GM19468 (cell line): ENCODE measurements around the gene HIVEP2.
A peak's percentile ranks its signal among the peaks of the same experiment; 100 is the strongest.

Source experiments
- ATAC-seq: cut with Tn5 transposase; IDR thresholded peaks from one replicate; pipeline ENCODE4 v1.9.1; 2021; ENCODE audit warnings: mild to moderate bottlenecking, moderate library complexity, moderate number of reproducible peaks; ENCODE audit not compliant: unreplicated experiment; ENCODE audit errors: extremely low read depth

Gene HIVEP2

DNA sequence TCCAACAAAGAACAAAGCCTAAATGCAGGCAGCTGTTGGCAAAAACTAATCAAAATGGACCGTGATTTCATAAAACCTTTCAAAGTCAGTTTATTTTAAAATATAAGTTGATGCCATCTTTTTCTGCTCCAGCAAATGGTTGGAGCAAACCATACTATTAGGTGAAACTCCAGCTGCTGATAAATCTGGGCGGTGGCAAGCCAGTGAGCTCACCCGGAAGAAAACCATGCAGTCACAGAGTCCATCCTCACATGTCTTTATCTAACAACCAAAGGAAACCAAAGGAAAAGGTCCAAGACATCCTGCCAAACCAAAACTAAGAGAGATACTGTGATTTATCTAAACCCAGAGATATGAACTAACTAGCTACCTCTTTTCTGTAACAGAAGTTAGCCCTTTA, 72.6 kb downstream of the HIVEP2 start:
- ATAC-seq: no peak

DNA sequence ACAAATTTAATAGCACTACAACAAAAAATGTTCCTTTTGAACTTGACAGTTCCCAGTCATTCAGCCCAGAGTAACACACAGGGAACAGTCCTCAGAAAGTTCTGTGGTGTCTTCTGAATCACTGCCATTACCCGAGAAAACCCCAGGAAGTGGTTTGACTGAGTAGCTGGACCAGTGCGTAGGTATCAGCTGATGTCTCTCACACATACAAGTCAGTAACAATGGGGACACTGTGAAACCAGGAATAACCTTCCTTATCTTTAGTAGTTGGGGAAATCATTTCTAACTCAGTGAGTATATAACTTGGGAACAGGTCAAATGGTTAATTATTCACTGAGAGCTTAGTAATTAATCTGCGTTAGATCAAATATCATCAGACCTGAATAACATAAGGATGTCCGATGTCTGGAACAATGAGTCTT, 73.1 kb downstream of the HIVEP2 start:
- peak; percentile 57 for ATAC-seq

- ATAC-seq: no peak
These were observed 74.1 kb downstream of the HIVEP2 start for GRCh38 chr6:142870787-142871415.

DNA sequence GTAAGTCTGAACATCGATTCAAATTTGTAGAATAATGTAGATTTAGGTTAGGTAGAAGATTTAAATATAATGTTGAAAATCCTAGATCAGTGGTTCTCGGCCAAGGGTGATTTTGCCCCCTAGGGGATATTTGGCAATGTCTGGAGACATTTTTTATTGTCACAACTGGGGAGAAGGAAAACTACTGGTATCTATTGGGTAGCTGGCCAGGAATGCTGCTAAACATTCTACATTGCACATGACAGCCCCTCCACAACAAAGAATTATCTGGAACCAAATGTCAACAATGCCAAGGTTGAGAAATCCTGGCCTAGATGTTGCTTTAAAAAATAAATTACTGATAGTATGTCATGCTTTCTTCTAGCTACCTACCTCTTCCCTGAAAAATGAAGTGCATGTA, 76.1 kb downstream of the HIVEP2 start:
- no peak for ATAC-seq

DNA sequence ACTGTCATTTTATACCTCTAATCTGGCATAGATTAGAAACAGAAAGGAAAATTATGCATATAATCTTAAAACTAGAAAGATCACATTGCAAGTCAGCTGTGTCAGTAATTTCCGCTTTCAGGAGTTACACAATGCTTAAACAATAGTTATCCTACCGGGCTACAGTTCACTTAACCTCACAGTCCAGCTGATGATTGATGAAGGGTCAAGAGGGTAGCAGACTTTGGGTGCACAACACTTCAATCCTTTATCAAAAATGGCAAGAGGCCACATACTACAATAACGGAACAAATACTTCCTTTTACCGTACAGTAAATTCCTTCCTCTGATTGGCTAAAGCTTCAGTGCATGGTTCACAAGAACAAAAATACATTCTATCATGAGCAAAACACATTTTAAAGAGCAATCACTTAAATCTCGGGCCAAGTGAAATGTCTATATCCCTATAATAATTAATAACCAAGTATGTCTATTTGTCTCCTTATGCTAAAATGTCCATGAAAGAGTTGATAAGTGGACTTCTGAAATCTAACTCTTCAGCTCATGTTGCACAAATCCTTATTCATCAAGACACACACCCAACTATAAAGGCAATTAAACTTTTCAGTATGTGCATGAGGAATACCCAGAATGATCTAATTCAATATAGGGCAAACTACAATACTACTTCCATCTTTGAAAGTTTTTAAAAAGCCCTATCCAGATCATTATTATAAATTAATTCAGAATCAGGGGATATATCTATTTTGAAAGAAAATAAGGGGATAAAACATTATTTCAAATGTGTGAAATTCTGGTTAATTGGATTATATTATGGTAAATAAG, 76.8 kb downstream of the HIVEP2 start:
- ATAC-seq: peak; percentile 20

- ATAC-seq: no peak
These were observed 77.6 kb downstream of the HIVEP2 start for GRCh38 chr6:142867355-142867801.

GRCh38 chr6:142863981-142864380, 81.0 kb downstream of the HIVEP2 start:
- no peak for ATAC-seq

GRCh38 chr6:142861711-142862110, 83.3 kb downstream of the HIVEP2 start:
- no peak for ATAC-seq

- no peak for ATAC-seq
These were observed 84.5 kb downstream of the HIVEP2 start for GRCh38 chr6:142860498-142860897.

DNA sequence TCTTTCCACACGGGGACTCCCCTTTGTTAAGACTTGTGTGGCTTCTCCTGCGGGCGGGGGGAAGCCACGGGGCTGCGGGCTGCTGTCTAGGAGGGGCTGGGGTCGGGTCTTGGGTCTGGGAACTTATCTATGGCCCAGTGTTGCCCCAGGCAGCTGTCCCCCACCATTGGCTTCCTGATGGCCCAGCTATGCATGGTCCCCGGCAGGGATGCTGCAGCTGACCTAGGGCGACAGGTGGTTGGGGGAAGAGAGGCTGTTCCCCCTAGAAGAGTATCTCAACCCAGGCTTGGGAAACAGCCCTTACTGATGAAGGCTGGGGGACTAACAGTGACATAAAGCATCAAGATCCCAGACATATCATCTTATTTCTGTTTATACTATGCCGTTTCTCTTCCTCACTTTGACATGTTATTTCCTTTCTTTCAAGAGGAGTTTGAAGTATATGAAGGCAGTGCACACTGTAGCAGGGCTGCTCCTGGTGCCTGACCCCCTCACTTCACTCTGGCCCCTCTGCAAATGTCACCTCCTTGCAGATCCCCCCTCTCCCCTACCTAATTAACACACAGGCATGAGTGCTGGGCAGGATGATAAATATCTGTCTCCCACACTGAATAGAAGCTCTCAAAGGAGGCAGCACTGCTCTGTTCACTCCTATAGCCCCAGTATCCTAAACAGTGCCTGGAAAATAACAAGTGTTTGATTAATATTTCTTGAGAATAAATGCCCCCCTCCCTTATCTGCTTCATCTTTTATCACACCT, 87.0 kb downstream of the HIVEP2 start:
- ATAC-seq: no peak

DNA sequence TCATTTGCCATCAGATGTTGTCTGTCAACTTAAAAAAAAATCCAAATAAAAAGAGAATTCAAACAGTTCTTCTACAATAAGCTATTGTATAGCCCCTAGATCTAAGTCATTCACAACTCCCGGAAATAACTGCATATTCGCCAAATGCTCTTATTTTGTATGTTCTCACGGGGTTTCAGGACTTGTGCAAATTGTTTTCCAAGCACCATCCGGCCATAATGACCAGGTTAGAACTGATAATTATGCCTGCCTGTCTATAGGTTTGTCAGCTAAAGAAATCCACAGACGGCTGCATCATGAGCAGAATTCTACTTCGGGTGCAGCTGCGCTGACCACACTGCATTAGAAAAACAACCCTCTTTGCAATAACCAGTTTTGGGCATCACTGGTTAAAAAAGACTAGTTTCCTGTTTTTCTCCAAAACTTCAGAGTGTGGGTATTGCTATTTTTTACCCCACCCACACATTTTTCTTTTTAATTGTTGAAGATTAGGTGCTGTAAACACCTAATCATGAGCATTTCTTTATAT, 87.7 kb downstream of the HIVEP2 start:
- ATAC-seq: peak; percentile 42

DNA sequence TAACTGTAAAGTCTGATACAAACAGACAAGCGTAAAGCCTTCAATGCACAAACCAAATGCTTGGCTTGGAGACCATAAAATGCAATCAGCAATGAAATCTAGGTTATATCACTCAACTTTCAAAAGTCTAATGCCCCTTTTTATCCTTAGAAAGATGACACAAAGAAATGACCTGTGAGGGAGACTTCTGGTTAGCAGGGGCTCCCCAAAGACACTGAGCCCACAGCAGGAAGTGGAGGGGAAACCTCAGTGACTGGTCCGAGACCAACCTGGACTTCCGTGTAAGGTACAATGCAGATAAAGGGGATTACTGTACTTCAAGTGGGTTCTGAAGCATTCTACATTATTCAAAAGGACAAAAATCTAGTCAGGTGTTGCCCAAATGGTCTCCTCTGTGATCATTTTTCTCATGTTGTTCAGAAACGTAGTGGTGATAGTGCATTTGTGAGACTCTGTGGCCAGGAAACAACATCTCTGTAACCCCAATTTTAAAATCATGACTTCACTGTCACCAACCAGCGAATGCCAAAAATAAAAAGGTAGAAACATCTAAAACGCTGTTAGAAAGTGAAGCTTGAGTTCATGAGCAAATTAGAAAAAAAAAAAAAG, 88.2 kb downstream of the HIVEP2 start:
- ATAC-seq: peak; percentile 34

- peak; percentile 13 for ATAC-seq
These were observed 88.9 kb downstream of the HIVEP2 start for GRCh38 chr6:142855893-142856623.

DNA sequence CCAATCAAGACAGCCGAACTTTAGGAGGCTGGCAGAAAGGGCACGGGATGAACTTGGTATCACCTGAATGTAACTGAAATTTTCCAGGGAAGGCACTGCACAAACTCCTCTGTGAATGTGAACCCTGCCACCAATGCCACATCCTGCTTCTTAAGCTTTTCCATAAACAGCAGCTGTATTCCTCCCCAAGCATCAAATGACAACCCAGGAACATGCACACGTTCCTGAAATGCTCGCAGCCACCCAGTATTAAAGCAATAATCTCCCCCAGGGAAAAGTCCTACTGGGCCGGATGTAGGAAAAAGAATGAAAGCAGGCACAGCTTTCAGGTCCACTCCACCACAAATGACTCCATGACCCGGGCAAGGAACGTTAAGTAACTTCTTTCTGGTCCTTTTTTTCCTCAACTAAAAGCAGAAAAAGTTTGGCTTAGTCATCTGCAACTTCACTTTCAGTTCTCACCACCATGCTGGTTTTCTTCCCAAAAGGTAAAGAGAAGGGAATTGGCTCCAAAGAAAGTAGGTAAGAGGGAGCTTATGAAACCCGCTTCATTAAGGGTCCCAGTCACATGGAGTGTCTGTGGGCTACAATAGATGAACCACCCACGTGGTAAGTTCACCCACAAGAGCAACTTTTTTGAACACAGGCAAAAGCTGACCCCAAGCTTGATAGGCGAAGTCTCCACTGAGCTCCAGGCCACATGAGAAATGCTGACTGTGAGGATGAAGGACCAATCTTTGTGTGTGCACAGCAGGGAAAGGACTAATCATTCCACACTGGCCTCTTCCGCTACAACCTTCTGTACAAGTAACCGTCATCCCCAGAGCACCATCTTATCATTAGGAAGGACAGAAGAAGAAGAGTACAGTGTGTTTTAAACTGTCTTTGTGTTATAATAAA, 90.1 kb downstream of the HIVEP2 start:
- ATAC-seq: no peak

DNA sequence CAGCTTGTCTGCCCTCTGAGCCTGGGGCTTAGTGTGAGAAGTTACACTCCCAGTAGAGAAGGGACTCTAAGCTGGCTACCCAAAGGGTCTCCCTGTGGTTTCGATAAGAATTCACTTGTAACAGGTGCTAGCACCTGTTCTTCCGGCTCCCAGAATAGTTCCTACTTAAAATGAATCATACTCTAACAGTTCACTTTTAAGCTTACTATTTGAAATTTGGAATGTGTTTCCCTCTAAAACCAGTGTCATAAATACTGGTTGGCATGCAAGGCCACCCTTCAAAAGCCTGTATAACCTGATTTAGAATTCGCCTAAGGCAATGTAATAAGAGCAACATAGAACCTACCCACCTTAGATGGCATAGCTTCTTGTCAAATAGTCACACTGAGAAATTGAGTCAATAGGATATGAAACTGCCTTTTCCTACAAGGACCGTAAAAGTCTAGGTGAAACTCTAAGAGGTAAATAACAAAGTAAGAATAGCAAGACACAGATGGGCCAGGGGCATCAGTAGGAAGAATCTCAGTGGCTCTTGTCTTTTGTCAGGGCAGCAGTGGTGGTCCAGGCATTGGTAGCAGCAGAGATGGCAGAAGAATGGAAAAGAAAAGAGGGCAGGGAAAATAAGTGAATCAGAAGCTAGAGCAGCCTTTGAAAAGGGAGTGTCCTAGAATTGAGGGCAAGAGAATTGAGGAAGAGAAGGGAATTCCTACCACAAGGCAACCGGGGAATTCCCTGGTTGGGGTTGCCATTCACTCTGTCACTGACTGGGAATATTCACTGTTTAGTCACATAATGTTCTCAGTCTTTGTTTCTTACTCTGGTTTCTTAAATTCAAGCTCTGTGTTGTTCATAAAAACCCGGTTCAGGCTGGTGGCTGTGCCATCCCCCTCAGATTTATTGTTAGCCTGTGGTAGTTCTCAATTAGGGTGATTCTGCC, 91.5 kb downstream of the HIVEP2 start:
- ATAC-seq: no peak

DNA sequence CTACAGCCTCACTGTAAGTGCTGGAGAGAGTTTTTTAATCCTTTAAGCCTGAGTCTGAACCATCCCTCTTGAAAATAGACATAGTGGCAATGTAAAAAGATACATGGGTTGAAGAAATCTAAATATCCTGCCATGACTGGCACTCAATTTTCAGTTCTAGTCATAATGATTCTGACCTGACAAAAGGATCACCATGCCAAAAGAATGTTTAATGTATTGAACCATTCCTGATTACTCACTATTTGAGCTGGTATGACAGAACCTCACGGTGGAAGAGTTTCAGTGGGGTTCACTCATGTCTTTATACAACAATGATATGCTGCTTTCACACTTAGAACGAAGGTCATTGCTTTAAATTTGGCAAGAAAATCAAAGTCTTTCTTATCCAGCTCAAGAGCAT, 93.4 kb downstream of the HIVEP2 start:
- no peak for ATAC-seq

- ATAC-seq: peak; percentile 44
These were observed 94.1 kb downstream of the HIVEP2 start for GRCh38 chr6:142850679-142851423.
